Activated naive CD4-positive, alpha-beta T cell treated with anti-CD3 and anti-CD28 coated beads, Interleukin-2, amount 50 U/mL, for 72 hours (primary cell): ENCODE data around the gene TWNK. TPM values are rescaled to one million over a fixed set of nuclear protein-coding genes. Genes with fewer than 3 reads are reported as not detected.
A peak's percentile ranks its signal among the peaks of the same experiment; 100 is the strongest.
"Not testable (repeated sequence)": the region's sequence is repeated elsewhere in the genome, so short reads cannot be mapped to it uniquely, and the experiment has no call there.

ENCODE experiments used
- ATAC-seq, 2 donors: fragments of 150-1000 bp; cut with Tn5 transposase; 2 replicates each; pipeline ENCODE4 v1.10.0; 2021; ENCODE audit warnings: mild to moderate bottlenecking in 2 of 2, moderate library complexity in 2 of 2
- DNase-seq, 2 donors: peaks; one replicate each; pipeline ENCODE4 v3.0.0; 2021 to 2022; ENCODE audit warnings: low spot score in 2 of 2
- H3K27ac Mint-ChIP-seq, 2 donors: one replicate each; pipeline ENCODE4 v1.8.0; 2022; ENCODE audit warnings: mild to moderate bottlenecking in 2 of 2, mixed read lengths in 2 of 2
- H3K36me3 Mint-ChIP-seq, 2 donors: one replicate each; pipeline ENCODE4 v1.8.0; 2022; ENCODE audit warnings: mixed read lengths in 2 of 2
- H3K9me3 Mint-ChIP-seq, 2 donors: one replicate each; pipeline ENCODE4 v1.8.0; 2022; ENCODE audit warnings: mixed read lengths in 2 of 2
- total RNA-seq, 2 donors: library from RNA; stranded (reverse); gene quantifications; one replicate each; pipeline ENCODE4 v1.2.3, GENCODE V29; 2022

TWNK gene
- total RNA-seq, 2 donors from 2014 or later = 11.6 to 17.0 TPM

DNA sequence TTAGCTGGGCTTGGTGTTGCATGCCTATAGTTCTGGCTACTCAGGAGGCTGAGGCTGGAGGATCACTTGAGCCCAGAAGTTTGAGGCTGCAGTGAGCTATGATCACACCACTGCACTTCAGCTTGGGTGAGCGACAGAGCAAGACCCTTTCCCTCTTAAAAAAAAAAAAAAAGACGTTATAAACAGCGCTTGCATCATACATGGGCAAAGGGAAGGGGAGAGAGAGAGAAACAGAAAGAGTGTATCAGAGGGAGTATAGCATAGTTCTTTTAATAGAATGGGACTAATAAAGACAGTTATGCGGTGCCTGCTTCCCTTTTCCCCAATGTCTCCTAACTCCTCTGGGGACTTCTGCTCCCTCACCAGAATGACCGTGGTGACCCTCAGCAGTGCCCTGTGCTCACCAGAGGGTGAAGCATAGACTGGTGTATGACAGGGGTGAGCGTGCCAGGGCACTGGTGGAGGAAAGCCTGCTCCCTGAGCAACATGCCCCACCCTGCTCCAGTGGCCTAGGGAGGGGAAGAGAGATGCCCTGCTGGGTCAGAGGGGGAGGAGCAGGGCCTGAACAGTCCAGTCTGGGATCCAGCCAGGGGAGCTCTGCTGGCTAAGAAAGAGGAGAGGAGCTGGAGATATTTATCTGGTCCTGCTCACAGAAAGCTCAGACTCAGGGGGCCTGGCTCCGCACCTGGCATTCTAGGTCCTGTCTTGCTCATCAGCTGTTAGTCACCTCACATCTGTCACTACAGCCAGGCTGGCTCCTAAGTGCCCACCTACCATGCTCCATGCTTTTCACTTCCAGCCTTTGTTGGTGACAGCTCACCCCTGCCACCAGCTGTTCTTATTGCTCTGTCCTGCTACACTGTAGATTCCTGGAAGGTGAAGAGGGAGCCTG, 41.3 kb downstream of the TWNK start:
- Mint-ChIP-seq H3K9me3 (no peaks in the 10 kb centered on the region), H3K27ac (no peak overlapping the region), H3K36me3 (no peaks in the 10 kb centered on the region)
- ATAC-seq (no peak), DNase-seq (no peak)

GRCh38 chr10:101029520-101030295, 42.4 kb downstream of the TWNK start:
- no peak overlapping the region for H3K27ac Mint-ChIP-seq
- no peak for ATAC-seq
- no peaks in the 10 kb centered on the region for H3K9me3 Mint-ChIP-seq
- H3K36me3 Mint-ChIP-seq = no peaks in the 10 kb centered on the region
- no peak for DNase-seq

DNA sequence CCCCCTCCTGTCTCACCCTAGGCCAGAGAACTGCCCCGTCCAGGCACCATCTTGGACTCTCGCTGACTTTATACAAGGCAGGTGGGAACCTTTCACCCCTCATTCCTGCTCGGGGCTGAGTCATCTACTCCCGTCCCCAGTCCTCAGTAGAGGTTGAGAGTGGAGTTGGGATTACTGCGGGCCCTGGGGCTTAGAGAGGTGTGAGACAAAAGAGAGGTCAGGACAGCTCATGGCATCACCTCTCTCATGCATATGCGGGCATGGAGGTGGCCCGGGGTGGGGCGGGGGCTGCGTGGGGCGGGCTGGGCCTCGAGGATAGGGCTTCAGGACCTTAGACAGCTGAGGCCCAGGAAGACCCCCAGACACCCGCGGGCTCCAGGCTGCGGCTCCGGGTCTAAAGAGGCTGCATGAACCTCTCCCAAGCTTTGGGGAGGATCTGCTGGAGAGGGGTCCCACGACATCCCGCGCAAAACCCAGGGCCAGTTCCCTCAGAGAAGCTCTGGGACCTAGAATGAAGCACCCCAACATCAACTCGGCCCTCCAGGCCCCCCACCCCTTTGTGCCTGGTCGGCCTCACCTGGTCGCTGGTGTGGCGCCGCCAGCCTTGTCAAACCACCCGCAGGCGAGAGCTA, 43.3 kb downstream of the TWNK start:
- Mint-ChIP-seq H3K9me3 (no peaks in the 10 kb centered on the region), H3K36me3 (no peaks in the 10 kb centered on the region), H3K27ac (peak overlapping the region in 1 of 2 donors; percentile 86)
- no peak for ATAC-seq
- no peak for DNase-seq

- no peaks in the 10 kb centered on the region for H3K36me3 Mint-ChIP-seq
- ATAC-seq (peak; percentile 85 to 86), DNase-seq (peak; percentile 97 to 98)
- peak within 1 kb of the TSS; percentile 85 to 86 for H3K27ac Mint-ChIP-seq
- no peaks in the 10 kb centered on the region for H3K9me3 Mint-ChIP-seq
Measured at GRCh38 chr10:101031128-101031795, 43.9 kb downstream of the TWNK start, which contains the start of the genes PDZD7 and SFXN3. Gene PDZD7, minus strand, starts transcription at chr10:101031129. Its CDS starts 910 bp downstream, at chr10:101030219. Gene SFXN3, plus strand, starts transcription at chr10:101031234. Its CDS starts 3,461 bp downstream, at chr10:101034695.

GRCh38 chr10:101031796-101032636, 44.7 kb downstream of the TWNK start:
- Mint-ChIP-seq H3K27ac (peak overlapping the region; percentile 85 to 86), H3K36me3 (no peaks in the 10 kb centered on the region), H3K9me3 (no peaks in the 10 kb centered on the region)
- DNase-seq (peak; percentile 65 to 66), ATAC-seq (peak; percentile 42 to 56)

GRCh38 chr10:101032637-101033224, 45.4 kb downstream of the TWNK start:
- no peaks in the 10 kb centered on the region for H3K9me3 Mint-ChIP-seq
- H3K27ac Mint-ChIP-seq = peak overlapping the region; percentile 83 to 86
- ATAC-seq = peak; percentile 60 to 75
- no peaks in the 10 kb centered on the region for H3K36me3 Mint-ChIP-seq
- DNase-seq = peak; percentile 49 to 78

GRCh38 chr10:101033276-101033675, 45.9 kb downstream of the TWNK start:
- H3K36me3 Mint-ChIP-seq = no peaks in the 10 kb centered on the region
- DNase-seq = no peak
- H3K9me3 Mint-ChIP-seq = no peaks in the 10 kb centered on the region
- peak overlapping the region in 1 of 2 donors; percentile 86 for H3K27ac Mint-ChIP-seq
- no peak for ATAC-seq

DNA sequence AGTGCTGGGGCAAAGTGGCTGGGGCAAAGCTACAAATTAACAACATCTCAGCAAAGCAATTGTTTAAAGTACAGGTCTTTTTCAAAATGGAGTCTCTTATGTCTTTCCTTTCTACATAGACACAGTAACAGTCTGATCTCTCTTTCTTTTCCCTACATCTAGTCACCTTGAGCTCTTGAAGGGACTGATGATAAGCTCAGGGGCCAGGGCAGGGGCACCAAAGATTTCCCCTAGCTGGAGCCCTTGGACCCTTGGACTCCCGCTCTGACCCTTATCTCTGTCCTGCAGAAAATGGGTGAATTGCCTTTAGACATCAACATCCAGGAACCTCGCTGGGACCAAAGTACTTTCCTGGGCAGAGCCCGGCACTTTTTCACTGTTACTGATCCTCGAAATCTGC, 47.1 kb downstream of the TWNK start:
- H3K36me3 Mint-ChIP-seq, H3K9me3 Mint-ChIP-seq, H3K27ac Mint-ChIP-seq, ATAC-seq, DNase-seq: not testable (repeated sequence)

DNA sequence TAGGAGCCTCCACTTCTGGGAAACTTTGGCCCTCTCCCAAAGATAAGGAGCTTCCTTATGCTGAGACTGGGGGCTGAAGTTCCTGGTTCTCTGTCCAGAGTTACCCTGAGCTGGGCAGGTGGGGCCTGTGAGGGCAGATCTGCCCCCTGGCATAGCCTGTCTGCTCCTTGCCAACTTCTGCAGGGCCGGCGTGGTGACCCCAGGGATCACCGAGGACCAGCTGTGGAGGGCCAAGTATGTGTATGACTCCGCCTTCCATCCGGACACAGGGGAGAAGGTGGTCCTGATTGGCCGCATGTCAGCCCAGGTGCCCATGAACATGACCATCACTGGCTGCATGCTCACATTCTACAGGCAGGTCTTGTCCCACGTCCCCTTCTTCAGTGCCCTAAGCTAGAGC, 48.0 kb downstream of the TWNK start:
- H3K9me3 Mint-ChIP-seq = no peaks in the 10 kb centered on the region
- ATAC-seq (no peak), DNase-seq (no peak)
- H3K27ac Mint-ChIP-seq = no peak overlapping the region
- H3K36me3 Mint-ChIP-seq = no peaks in the 10 kb centered on the region

DNA sequence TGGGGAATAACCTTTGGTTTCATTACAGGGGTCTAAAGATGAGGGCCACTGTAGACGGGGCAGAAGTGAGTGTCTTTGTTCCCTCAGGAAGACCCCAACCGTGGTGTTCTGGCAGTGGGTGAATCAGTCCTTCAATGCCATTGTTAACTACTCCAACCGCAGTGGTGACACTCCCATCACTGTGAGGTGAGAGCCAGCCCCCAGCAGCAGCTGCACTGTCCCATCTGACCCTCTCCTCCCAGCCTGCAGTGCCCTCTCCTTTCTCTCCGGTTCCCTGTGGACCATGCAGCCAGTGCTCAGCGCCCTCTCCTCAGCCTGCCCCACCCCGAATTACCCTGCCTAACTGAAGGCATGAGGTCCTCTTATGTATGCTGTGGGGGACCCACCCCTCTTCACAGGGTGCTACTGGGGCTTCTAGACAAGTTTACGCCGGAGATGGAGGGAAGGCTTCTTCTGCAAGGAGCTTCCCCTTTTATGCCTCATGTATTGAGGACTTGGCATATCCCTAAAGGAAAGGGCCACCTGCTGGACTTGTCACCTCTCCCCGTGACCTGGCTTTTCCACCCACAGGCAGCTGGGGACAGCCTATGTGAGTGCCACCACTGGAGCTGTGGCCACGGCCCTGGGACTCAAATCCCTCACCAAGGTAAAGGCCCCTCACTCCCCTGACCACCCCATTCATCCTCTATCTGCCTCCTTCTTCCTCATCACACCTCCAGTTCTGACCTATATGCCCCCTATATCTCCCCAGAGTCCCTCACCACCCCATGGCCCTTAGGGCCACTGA, 48.8 kb downstream of the TWNK start:
- Mint-ChIP-seq H3K27ac (no peak overlapping the region), H3K9me3 (no peaks in the 10 kb centered on the region), H3K36me3 (no peaks in the 10 kb centered on the region)
- ATAC-seq (no peak), DNase-seq (no peak)

DNA sequence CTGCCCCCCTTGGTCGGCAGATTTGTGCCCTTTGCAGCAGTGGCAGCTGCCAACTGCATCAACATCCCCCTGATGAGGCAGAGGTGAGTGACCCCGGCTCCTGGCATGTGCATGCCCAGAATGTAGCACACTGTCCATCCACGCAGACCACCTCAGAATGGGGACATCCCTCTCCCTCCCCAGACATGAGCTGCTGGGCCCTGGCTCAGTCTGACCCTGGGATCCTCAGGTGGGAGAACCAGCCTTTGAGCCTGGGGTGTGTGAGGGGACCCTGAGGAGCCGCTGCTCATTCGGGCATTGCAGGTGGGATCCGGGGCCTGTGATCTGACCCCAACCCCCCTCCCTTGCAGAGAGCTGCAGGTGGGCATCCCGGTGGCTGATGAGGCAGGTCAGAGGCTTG, 49.4 kb downstream of the TWNK start:
- Mint-ChIP-seq H3K9me3 (no peaks in the 10 kb centered on the region), H3K36me3 (no peaks in the 10 kb centered on the region), H3K27ac (no peak overlapping the region)
- no peak for ATAC-seq
- no peak for DNase-seq

DNA sequence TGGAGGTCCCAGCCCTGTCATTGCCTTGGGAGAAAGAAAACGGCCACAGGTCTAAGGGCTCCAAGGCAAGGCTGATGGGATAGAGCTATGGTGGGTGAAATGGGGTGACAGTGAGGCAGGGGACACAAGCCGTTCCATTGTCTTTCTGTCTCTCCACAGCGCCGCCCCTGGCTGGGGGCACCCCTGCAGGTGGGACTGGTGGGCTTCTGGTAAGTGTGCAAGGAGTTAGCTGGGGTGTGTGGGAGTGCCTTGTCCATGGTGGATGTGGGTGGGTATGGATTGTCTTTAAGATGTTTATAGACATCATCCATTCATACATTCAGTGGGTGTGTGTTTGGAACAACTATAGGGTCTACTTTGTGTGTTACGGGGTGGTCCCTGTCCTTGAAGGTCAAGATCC, 51.1 kb downstream of the TWNK start:
- Mint-ChIP-seq H3K36me3 (no peaks in the 10 kb centered on the region), H3K9me3 (no peaks in the 10 kb centered on the region), H3K27ac (no peak overlapping the region)
- ATAC-seq (no peak), DNase-seq (no peak)

GRCh38 chr10:101040061-101040460, 52.7 kb downstream of the TWNK start:
- Mint-ChIP-seq H3K9me3 (no peaks in the 10 kb centered on the region), H3K27ac (no peak overlapping the region), H3K36me3 (no peaks in the 10 kb centered on the region)
- DNase-seq (no peak), ATAC-seq (no peak)

DNA sequence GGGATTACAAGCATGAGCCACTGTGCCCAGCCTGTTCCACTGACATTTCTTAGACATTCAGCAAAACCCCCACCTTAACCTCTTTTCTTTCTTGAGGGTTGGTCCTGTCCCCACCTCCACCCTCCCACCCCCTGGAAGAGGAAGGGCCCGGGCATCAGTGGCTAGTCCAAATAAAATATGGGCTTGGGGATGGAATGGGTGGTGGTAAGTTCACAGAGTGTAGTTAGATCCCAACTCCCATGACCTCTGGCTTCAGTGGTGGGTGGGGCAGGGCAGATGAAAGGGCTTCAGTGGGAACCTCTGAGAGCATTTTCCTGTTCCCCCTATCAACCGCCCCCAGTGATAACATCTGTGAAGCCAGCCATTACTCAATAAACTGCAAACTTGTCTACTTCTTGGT, 53.5 kb downstream of the TWNK start:
- H3K27ac Mint-ChIP-seq = no peak overlapping the region
- no peak for ATAC-seq
- no peaks in the 10 kb centered on the region for H3K9me3 Mint-ChIP-seq
- DNase-seq = no peak
- H3K36me3 Mint-ChIP-seq = no peaks in the 10 kb centered on the region
